Testis (tissue), 3 donors: ENCODE measurements around the gene NDUFV2. TPM values are rescaled to one million over a fixed set of nuclear protein-coding genes. Genes with fewer than 3 reads are reported as not detected.

Experiments
- DNase-seq: peaks from one replicate; pipeline ENCODE4 v3.0.0-alpha.2; 2019
- H3K27ac ChIP-seq, 2 donors: fragments of 200-600 bp; sonication (generic); one replicate each; pipeline ENCODE4 v1.5.1; 2019
- H3K27me3 ChIP-seq: fragments of 200-600 bp; sonication (generic); one replicate; pipeline ENCODE4 v1.5.1; 2019
- H3K36me3 ChIP-seq: fragments of 200-600 bp; sonication (generic); one replicate; pipeline ENCODE4 v1.5.1; 2017; ENCODE audit warnings: low read depth; ENCODE audit errors: missing control alignments
- H3K4me1 ChIP-seq: fragments of 200-600 bp; sonication (generic); one replicate; pipeline ENCODE4 v1.5.1; 2019
- H3K4me3 ChIP-seq, 2 donors: fragments of 200-600 bp; sonication (generic); one replicate each; pipeline ENCODE4 v1.5.1; 2017 to 2019
- H3K9me3 ChIP-seq: fragments of 200-600 bp; sonication (generic); one replicate; pipeline ENCODE4 v1.5.1; 2017
- POLR2A ChIP-seq: fragments of 450-650 bp; IDR thresholded peaks from one replicate; pipeline ENCODE4 v1.6.1; 2017; ENCODE audit warnings: antibody characterized with exemption, mild to moderate bottlenecking, moderate library complexity
- WGBS, 2 donors: methylation state at CpG; one replicate each; pipeline ENCODE4 v1.1.5; 2018; 5-methylcytosine and 5-hydroxymethylcytosine counted together
- intact Hi-C: fragments of 100-400 bp; cut with DNase I; formaldehyde crosslinking; loops from one replicate; pipeline ENCODE4 v1.15.1; 2023; ENCODE audit warnings: low total_unique reads
- polyA plus RNA-seq: library from polyadenylated mRNA; stranded (reverse); fragments of 350-450 nt; fragmentation: Illumina TruSeq; extraction: RNeasy Lipid Tissue Mini Kit (QIAGEN cat#74804); gene quantifications from one replicate; pipeline ENCODE4 v1.2.3, GENCODE V29; 2014; ENCODE audit warnings: low read depth, low replicate concordance; ENCODE audit not compliant: insufficient read depth
- total RNA-seq, 2 donors: library from RNA; depleted of rRNA; stranded (reverse); fragments of >200 nt; gene quantifications; one replicate each; pipeline ENCODE4 v1.2.3, GENCODE V29; 2016
- TF ChIP-seq, protein P1 (sequence below), 3 experiments: fragments of 450-650 bp in 2 of 3; fragments of 200-600 bp in 1 of 3; sonication (generic) in 1 of 3; IDR thresholded peaks; one replicate each; pipeline ENCODE4 v1.5.1; 2016 to 2019; ENCODE audit warnings: antibody characterized with exemption in 3 of 3, mild to moderate bottlenecking in 2 of 3, moderate library complexity in 1 of 3

Gene NDUFV2
- total and polyA plus RNA-seq, 3 donors from 2014 or later, result 115 to 171 (median 120) TPM

DNA sequence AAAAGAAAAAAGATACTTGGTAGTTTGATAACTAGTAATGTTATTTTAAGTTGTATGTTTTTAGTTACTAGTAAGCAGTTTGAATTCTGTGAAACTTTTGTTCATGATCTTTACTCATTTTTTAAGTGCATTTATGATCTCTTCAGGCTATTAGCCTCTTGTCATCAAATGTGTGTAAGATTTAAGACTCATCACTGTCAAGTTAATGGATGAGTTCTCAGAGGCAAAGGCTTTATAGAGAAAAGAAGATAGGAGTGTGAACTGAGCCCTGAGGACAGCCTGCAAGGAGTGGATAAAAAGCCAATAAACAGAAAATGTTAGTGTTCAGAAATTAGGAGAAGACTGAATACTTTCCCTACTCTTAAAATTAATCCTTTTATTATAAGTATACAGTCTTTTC is 13.5 kb downstream of the NDUFV2 start:
- no peaks in the 10 kb centered on the region for H3K36me3 ChIP-seq
- DNase-seq, result no peak
- H3K4me1 ChIP-seq, result peaks cover 5% of the 10 kb centered on the region
- no peak overlapping the region for H3K4me3 ChIP-seq
- peak overlapping the region in 1 of 2 donors; percentile 0 for H3K27ac ChIP-seq
- H3K9me3 ChIP-seq, result no peaks in the 10 kb centered on the region
- TF ChIP-seq, protein P1, sequence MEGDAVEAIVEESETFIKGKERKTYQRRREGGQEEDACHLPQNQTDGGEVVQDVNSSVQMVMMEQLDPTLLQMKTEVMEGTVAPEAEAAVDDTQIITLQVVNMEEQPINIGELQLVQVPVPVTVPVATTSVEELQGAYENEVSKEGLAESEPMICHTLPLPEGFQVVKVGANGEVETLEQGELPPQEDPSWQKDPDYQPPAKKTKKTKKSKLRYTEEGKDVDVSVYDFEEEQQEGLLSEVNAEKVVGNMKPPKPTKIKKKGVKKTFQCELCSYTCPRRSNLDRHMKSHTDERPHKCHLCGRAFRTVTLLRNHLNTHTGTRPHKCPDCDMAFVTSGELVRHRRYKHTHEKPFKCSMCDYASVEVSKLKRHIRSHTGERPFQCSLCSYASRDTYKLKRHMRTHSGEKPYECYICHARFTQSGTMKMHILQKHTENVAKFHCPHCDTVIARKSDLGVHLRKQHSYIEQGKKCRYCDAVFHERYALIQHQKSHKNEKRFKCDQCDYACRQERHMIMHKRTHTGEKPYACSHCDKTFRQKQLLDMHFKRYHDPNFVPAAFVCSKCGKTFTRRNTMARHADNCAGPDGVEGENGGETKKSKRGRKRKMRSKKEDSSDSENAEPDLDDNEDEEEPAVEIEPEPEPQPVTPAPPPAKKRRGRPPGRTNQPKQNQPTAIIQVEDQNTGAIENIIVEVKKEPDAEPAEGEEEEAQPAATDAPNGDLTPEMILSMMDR (IDR thresholded peaks at IDR 0.05), result no peak
- TF ChIP-seq POLR2A, result no peak
- intact Hi-C loops, result no loop called here
- H3K27me3 ChIP-seq, result no peaks in the 10 kb centered on the region

DNA sequence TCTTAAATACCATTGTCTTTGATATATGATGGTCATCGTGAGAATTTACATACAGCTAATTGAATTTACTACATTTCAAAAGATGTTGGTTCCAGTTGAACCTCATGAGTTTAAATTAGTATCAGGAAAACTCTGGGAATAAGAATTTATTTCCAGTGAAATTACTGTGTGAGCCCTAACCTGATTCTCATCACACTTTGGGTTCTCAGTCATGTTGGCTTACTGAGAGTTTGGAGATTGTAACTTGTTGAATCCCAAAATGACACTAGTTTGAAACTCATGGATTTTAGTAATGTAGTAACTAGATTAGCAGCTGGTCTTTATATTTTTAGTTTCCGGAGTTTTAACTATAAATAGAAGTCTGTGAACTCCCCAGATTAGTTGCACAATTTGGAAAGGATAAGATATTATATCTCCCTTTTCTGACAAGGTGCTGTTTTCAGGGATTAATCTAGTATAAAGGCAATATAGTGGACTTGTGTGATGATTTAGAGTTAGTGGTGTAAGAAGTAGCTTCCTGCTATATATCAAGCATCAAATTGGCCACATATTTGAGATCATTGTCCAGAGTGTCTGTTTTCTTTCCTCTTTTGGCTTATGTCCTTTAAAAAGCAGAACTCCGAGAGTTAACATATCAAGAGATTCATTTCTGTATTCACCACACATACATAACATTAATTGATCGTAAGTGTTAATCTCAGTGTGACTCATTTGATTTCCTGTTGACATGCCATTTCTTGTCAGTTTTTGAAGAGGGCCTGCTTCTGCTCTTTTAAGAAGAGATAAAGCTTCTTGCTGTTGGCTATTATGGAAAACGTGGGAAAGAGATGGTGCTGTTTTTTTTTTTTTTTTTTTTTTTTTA is 15.7 kb downstream of the NDUFV2 start:
- no peaks in the 10 kb centered on the region for H3K27me3 ChIP-seq
- 53 to 54% methylated on average over 5 of the region's 5 CpGs for WGBS, 2 donors
- H3K9me3 ChIP-seq, result no peaks in the 10 kb centered on the region
- no peak for DNase-seq
- H3K4me1 ChIP-seq, result peaks cover 5% of the 10 kb centered on the region
- H3K27ac ChIP-seq, result peak overlapping the region in 1 of 2 donors; percentile 77
- intact Hi-C loops, result no loop called here
- no peaks in the 10 kb centered on the region for H3K36me3 ChIP-seq
- TF ChIP-seq, protein P1 (IDR thresholded peaks at IDR 0.05), result no peak
- TF ChIP-seq POLR2A, result no peak
- H3K4me3 ChIP-seq, result no peak overlapping the region

GRCh38 chr18:9120796-9121195 is 18.3 kb downstream of the NDUFV2 start:
- TF ChIP-seq POLR2A, result no peak
- TF ChIP-seq, protein P1 (IDR thresholded peaks at IDR 0.05), result no peak

GRCh38 chr18:9123520-9123919 is 21.0 kb downstream of the NDUFV2 start:
- no peak for DNase-seq
- no peaks in the 10 kb centered on the region for H3K36me3 ChIP-seq
- H3K27ac ChIP-seq, result no peak overlapping the region
- H3K4me3 ChIP-seq, result no peak overlapping the region
- TF ChIP-seq, protein P1 (IDR thresholded peaks at IDR 0.05), result no peak
- no peak for TF ChIP-seq POLR2A
- no peaks in the 10 kb centered on the region for H3K27me3 ChIP-seq
- intact Hi-C loops, result no loop called here
- H3K9me3 ChIP-seq, result no peaks in the 10 kb centered on the region
- WGBS, 2 donors, result 96 to 98% methylated on average over 2 of the region's 2 CpGs
- no peaks in the 10 kb centered on the region for H3K4me1 ChIP-seq

More at GRCh38 chr18:9120796-9121195, 18.3 kb downstream of the NDUFV2 start:
- no peaks in the 10 kb centered on the region for H3K36me3 ChIP-seq
- H3K27me3 ChIP-seq, result no peaks in the 10 kb centered on the region
- H3K27ac ChIP-seq, result no peak overlapping the region
- H3K4me3 ChIP-seq, result no peak overlapping the region
- intact Hi-C loops, result no loop called here
- no peak for DNase-seq
- H3K4me1 ChIP-seq, result peaks cover 5% of the 10 kb centered on the region
- no peaks in the 10 kb centered on the region for H3K9me3 ChIP-seq
- WGBS, 2 donors, result 47 to 54% methylated on average over 1 of the region's 1 CpG

DNA sequence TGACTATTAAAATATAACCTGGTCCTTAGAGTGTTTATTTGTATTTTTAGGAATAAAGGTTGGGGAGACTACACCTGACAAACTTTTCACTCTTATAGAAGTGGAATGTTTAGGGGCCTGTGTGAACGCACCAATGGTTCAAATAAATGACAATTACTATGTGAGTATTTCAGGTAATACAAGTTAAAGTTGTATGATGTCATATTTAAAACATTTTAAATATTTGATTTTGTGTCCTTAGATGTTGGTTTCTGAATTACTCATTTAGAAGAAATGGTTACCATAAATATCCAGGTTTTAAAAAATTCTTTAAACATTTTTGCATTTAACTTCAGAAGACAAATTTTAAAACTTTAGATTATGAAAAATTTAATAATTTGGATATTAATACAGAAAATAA is 22.3 kb downstream of the NDUFV2 start:
- DNase-seq, result no peak
- Histone ChIP-seq H3K27me3 (no peaks in the 10 kb centered on the region), H3K36me3 (no peaks in the 10 kb centered on the region), H3K27ac (no peak overlapping the region), H3K4me1 (no peaks in the 10 kb centered on the region), H3K4me3 (no peak overlapping the region), H3K9me3 (no peaks in the 10 kb centered on the region)
- 97 to 98% methylated on average over 1 of the region's 1 CpG for WGBS, 2 donors
- intact Hi-C loops, result no loop called here
- TF ChIP-seq POLR2A, result no peak
- TF ChIP-seq, protein P1 (IDR thresholded peaks at IDR 0.05), result no peak
